ENCODE results near the gene HIVEP2. TPM values are rescaled to one million over a fixed set of nuclear protein-coding genes. Genes with fewer than 3 reads are reported as not detected.

HIVEP2 gene
- total and polyA plus RNA-seq, 2 donors (not counting 3 experiments of a cell fraction or from before 2014, with no cell fraction given), result 1.3 to 4.7 TPM

DNA sequence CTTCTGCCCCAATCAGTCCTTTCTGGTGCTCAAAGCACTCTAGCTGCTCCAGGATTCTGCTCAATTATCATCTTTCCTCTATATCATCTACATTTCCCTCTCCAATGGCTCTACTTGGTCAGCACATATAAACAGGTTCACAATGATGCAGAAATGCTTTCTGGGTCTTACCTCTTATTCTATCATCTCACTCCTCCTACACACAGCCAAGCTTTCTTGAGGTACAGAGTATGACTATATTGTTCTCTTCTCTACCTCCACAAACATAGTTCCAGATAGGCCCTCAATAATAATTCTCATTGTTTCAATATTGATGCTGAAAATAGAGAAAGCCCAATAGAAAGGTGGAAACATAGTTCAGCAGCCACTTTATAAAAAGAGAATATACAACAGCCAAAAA lies 48.2 kb downstream of the HIVEP2 start:
- ChIA-PET CTCF (no interaction called here), POLR2A (no interaction called here)
- peaks cover 8% of the 10 kb centered on the region for H3K4me1 ChIP-seq (ENCODE audit: control insufficient read depth, extremely low read depth, insufficient read depth, low read length)
- no peak overlapping the region for H3K4me2 ChIP-seq (ENCODE audit: insufficient read depth, low read length)
- TF ChIP-seq POLR2A (IDR thresholded peaks at IDR 0.05; ENCODE audit: low read depth, low read length) (no peak), JUN (IDR thresholded peaks at IDR 0.05; ENCODE audit: borderline replicate concordance, insufficient read depth, insufficient read length, low read depth) (no peak), EZH2 (IDR thresholded peaks at IDR 0.05; ENCODE audit: borderline replicate concordance, low read depth, low read length, severe bottlenecking) (no peak), POLR2AphosphoS5 (IDR thresholded peaks at IDR 0.05; ENCODE audit: insufficient read depth, low read depth, low read length) (no peak), CTCF (IDR thresholded peaks at IDR 0.05; ENCODE audit: extremely low read depth in 1 of 2, insufficient read depth in 1 of 2, low read depth in 1 of 2, low read length in 2 of 2) (no peak), FOS (IDR thresholded peaks at IDR 0.05; ENCODE audit: borderline replicate concordance, insufficient read depth, low read length) (no peak), GATA2 (IDR thresholded peaks at IDR 0.05; ENCODE audit: insufficient read depth, insufficient read length, low read depth, low read length) (no peak), MYC (IDR thresholded peaks at IDR 0.05; ENCODE audit: low read depth, low read length) (no peak)
- TF ChIP-seq, protein P1, sequence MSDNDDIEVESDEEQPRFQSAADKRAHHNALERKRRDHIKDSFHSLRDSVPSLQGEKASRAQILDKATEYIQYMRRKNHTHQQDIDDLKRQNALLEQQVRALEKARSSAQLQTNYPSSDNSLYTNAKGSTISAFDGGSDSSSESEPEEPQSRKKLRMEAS (IDR thresholded peaks at IDR 0.05; ENCODE audit: insufficient read depth, insufficient read length), result no peak
- no peaks in the 10 kb centered on the region for H3K9me3 ChIP-seq (replicated peaks; ENCODE audit: control insufficient read depth, insufficient read depth, low read length)
- H3K9ac ChIP-seq (replicated peaks; ENCODE audit: extremely low read depth, insufficient read depth, low read length), result no peak overlapping the region
- H4K20me1 ChIP-seq (replicated peaks; ENCODE audit: control insufficient read depth, extremely low read depth, insufficient read depth, low read length), result no peaks in the 10 kb centered on the region
- H3K79me2 ChIP-seq (ENCODE audit: control insufficient read depth, insufficient read depth, low read length), result no peaks in the 10 kb centered on the region
- no peak overlapping the region for H2AFZ ChIP-seq (ENCODE audit: low read depth, low read length)
- dilution Hi-C loops (cut with MboI; ENCODE audit: extremely low pct_ligation_motif_present, low sequenced_read_pairs) (no loop called here), intact Hi-C loops (cut with micrococcal nuclease) (no loop called here)
- BruUV-seq (replicated peaks), result no TSS peak
- H3K9me1 ChIP-seq (replicated peaks; ENCODE audit: control insufficient read depth, extremely low read depth, insufficient read depth, low read length), result no peaks in the 10 kb centered on the region
- FAIRE-seq (no peak), DNase-seq (ENCODE audit: low read depth, low spot score) (no peak)
- H3K27ac ChIP-seq (ENCODE audit: insufficient read depth, low read depth, low read length), result no peak overlapping the region
- H3K27me3 ChIP-seq (ENCODE audit: control insufficient read depth in 2 of 2, insufficient read depth in 2 of 2, low read length in 2 of 2), result no peaks in the 10 kb centered on the region
- no peaks in the 10 kb centered on the region for H3K36me3 ChIP-seq (ENCODE audit: control insufficient read depth in 2 of 2, extremely low read depth in 1 of 2, insufficient read depth in 2 of 2, low read length in 2 of 2)
- no peak overlapping the region for H3K4me3 ChIP-seq (replicated peaks in 1 of 3; ENCODE audit: insufficient read depth in 1 of 3, low read depth in 1 of 3, low read length in 3 of 3)
